ENCODE results near the gene RARA.

DNA sequence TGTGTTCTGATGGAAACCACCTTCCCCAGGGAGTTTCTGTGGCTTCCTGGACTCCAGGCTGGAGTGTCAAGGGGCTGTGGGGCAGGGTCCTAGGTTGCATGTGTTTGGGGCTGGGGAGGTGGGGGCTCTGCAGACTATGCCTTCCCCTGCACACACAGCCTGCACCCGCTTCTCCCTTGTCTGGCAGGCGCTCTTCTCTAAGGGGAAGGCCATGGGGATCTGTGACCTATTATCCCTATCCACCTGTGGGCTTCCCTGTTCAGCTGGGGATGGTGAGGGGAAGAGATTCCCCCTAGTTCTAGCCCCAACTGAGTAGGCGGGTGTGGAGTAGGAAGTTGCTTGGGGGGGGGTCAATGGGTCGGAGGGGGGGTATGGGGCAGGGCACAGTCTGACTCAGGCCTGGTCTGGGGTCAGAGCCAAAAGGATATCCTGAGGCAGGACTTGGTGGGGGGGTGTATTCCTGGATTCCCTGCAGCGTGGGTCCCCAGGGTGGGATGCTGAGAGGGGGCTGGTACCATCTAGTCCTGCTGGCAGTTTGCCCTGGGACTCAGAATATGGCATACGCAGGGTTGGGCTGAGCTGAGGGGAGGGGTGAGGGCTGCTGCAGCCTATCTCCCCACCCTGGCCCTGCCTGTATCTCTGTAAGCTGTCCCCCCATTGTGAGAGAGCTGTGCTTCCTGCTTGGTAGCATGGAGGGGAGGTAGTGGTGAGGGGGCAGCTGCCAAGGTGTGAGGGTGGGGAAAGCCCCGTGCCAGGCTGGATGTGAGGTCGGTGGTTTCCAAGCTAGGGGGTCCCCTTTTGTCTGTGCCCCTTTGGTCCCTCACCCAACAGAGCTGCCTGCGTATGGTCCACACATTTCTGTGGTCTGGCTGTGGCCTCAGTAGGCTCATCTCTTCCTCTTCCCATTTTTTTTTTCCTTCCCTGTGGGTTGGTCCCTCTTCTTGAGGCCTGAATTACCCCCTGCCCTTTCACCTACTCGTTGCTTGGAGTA is 14.7 kb downstream of the RARA start:
- TF ChIP-seq POLR2A (IDR thresholded peaks at IDR 0.05), result no peak
- TF ChIP-seq, protein P1, sequence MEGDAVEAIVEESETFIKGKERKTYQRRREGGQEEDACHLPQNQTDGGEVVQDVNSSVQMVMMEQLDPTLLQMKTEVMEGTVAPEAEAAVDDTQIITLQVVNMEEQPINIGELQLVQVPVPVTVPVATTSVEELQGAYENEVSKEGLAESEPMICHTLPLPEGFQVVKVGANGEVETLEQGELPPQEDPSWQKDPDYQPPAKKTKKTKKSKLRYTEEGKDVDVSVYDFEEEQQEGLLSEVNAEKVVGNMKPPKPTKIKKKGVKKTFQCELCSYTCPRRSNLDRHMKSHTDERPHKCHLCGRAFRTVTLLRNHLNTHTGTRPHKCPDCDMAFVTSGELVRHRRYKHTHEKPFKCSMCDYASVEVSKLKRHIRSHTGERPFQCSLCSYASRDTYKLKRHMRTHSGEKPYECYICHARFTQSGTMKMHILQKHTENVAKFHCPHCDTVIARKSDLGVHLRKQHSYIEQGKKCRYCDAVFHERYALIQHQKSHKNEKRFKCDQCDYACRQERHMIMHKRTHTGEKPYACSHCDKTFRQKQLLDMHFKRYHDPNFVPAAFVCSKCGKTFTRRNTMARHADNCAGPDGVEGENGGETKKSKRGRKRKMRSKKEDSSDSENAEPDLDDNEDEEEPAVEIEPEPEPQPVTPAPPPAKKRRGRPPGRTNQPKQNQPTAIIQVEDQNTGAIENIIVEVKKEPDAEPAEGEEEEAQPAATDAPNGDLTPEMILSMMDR (IDR thresholded peaks at IDR 0.05), result no peak
